ENCODE results near the gene HADH. TPM values are rescaled to one million over a fixed set of nuclear protein-coding genes. Genes with fewer than 3 reads are reported as not detected.

HADH gene
- total RNA-seq = 100 to 1,000 TPM in 3 of 6 experiments, 10 to 100 TPM in 3; 67.2 to 152 (median 104) TPM
- long read RNA-seq, transcript HADH-201 (8 exons, 1,912 nt) = major isoform, 59 of 67 reads
- long read RNA-seq, partial matches to known transcripts = 5 of 67 reads
- long read RNA-seq, other reads (novel, unspliced or antisense) = 3 of 67 reads

DNA sequence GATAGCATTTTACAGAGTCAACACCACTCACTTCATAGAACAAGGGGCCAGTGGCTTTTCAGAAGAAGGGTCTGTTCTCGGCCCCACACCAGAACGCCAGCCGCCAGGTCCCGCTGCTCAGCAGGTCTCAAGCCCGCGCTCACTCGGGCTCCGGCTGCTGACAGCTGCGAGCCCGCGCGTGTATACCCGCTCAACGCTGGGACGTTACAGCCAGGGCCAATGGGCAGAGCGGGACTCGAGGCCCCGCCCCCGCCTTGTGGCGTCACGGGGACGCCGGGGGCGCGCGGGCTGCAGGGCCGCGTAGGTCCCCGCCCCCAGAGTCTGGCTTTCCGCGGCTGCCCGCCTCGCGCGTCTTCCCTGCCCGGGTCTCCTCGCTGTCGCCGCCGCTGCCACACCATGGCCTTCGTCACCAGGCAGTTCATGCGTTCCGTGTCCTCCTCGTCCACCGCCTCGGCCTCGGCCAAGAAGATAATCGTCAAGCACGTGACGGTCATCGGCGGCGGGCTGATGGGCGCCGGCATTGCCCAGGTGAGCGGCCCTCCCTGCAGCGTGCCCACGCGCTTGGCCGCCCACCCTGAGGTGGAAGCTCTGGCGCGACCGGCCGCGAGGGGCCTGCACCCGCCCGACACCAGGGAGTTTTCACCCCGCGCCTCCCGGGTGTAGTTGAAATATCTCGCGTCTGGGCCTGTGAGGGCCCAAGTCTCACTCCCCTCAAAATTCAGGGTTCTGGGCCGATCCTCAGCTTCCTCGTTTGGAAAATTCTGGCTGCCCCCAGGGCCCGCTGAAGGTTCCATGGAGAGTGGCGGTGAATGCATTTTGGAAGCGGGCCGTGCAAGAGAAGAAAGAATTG, at the start of gene HADH:
Gene HADH (plus strand): TSS at position 353 of the 850 bp plus-strand sequence. CDS start 44 bp downstream, at position 397.
- DNase-seq = peak; percentile 95 to 97 (median 97)
- 0% methylated on average over 10 of the region's 78 CpGs for WGBS (ENCODE audit: insufficient coverage, low coverage, low lambda C conversion rate, missing lambda C conversion rate)
- peaks cover 0 to 58% (median 18%) of the 10 kb centered on the region in 4 donors for H3K4me1 ChIP-seq
- ATAC-seq = peak; percentile 91 to 97 (median 95)
- H3K4me3 ChIP-seq = peak within 1 kb of the TSS; percentile 84 to 89 (median 88)
- intact Hi-C loops (cut with DNase I) = no loop called here
- TF ChIP-seq, protein P1, sequence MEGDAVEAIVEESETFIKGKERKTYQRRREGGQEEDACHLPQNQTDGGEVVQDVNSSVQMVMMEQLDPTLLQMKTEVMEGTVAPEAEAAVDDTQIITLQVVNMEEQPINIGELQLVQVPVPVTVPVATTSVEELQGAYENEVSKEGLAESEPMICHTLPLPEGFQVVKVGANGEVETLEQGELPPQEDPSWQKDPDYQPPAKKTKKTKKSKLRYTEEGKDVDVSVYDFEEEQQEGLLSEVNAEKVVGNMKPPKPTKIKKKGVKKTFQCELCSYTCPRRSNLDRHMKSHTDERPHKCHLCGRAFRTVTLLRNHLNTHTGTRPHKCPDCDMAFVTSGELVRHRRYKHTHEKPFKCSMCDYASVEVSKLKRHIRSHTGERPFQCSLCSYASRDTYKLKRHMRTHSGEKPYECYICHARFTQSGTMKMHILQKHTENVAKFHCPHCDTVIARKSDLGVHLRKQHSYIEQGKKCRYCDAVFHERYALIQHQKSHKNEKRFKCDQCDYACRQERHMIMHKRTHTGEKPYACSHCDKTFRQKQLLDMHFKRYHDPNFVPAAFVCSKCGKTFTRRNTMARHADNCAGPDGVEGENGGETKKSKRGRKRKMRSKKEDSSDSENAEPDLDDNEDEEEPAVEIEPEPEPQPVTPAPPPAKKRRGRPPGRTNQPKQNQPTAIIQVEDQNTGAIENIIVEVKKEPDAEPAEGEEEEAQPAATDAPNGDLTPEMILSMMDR (IDR thresholded peaks at IDR 0.05) = no peak
- peak; percentile 98 for TF ChIP-seq POLR2A (IDR thresholded peaks at IDR 0.05)
- H3K36me3 ChIP-seq = no peaks in the 10 kb centered on the region
- no peaks in the 10 kb centered on the region for H3K9me3 ChIP-seq
- peak within 1 kb of the TSS; percentile 89 to 98 (median 98) for H3K27ac ChIP-seq
- H3K27me3 ChIP-seq = no peaks in the 10 kb centered on the region

DNA sequence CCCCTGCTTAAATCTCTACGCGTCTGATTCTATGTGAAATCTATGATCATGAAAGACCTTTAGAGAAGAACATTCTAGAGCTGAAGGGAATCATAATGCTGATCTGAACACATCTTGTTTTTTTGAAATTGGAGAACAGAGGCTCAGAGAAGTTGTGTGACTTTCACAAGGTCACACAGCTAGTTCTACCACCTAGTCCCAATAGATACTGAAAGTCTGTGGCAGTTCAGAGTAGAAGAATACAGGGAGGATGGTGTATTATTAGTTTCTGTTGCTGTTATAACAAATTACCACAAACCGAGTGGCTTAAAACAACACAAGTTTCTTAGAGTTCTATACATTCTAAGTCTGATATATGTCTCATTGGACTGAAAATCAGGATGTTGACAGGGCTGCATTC, 43.9 kb upstream of the HADH start:
- DNase-seq (no peak), ATAC-seq (no peak)
- Histone ChIP-seq H3K4me1 (no peaks in the 10 kb centered on the region), H3K27ac (no peak overlapping the region), H3K36me3 (peaks cover 0 to 8% (median 0%) of the 10 kb centered on the region in 4 donors), H3K9me3 (no peaks in the 10 kb centered on the region), H3K27me3 (no peaks in the 10 kb centered on the region), H3K4me3 (no peak overlapping the region)
- intact Hi-C loops (cut with DNase I) = no loop called here
- no peak for TF ChIP-seq POLR2A (IDR thresholded peaks at IDR 0.05)
- TF ChIP-seq, protein P1 (IDR thresholded peaks at IDR 0.05) = no peak
- 98% methylated on average over 3 of the region's 3 CpGs for WGBS (ENCODE audit: insufficient coverage, low coverage, low lambda C conversion rate, missing lambda C conversion rate)

DNA sequence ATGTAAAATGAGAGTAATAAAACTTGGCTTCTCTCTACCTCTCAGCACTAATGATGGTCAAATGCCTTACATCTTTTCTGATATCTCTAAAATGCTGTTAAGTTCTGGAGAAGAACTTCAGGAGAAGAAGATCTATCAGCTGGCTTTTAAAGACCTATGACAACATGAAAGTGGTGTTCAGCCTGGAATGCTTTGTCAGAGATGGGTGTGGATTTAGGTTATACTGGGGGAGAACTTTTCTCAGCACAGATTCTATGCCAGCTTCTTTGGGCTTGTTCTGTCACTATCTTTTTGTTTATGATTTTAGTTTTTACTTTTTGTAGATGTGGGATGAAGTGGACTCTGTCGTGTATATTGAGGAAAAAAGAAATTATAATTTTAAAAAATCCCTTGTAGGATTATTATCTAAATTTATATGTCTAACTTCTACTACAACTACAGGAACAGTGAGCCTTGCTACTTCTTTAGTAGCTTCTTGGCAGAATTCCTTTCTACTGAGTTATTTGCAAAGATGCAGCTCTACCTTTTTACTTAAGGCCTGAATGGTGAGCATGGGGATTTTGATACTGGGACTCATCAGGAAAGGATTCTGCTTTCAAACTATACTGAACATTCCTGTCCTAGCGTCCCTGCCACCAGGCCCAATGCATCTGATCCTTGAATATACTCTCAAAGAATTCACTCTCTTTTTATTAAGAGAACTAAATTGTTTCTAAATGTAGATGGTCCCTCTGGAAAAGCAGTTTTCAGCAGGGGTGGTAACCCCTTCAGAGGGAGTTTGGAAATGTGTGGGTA, 38.7 kb upstream of the HADH start:
- WGBS (ENCODE audit: insufficient coverage, low coverage, low lambda C conversion rate, missing lambda C conversion rate) = 94% methylated on average over 2 of the region's 2 CpGs
- no peaks in the 10 kb centered on the region for H3K4me1 ChIP-seq
- H3K36me3 ChIP-seq = peaks cover 0 to 12% (median 0%) of the 10 kb centered on the region in 4 donors
- H3K4me3 ChIP-seq = no peak overlapping the region
- no peak for DNase-seq
- H3K27ac ChIP-seq = no peak overlapping the region
- intact Hi-C loops (cut with DNase I) = no loop called here
- TF ChIP-seq POLR2A (IDR thresholded peaks at IDR 0.05) = no peak
- TF ChIP-seq, protein P1 (IDR thresholded peaks at IDR 0.05) = no peak
- H3K9me3 ChIP-seq = no peaks in the 10 kb centered on the region
- no peak for ATAC-seq
- no peaks in the 10 kb centered on the region for H3K27me3 ChIP-seq

DNA sequence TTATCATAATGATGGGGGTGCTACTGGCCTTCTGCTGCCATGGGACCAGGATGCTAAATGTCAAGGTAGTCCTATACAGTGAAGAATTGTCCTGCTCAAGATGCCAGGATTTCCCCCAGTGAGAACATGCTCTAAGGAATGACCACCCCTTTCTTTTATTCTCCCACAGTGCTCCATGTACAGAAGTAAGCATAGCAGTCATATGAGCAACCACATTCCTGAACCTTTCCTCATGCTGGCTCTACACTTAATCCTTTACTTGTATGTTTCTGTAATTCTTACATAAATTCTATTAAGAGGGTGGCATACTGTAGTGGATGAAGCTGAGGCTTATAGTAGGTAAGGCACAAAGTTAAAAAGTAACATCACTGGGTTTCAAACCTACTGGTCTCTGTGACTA, 38.1 kb upstream of the HADH start:
- no peaks in the 10 kb centered on the region for H3K27me3 ChIP-seq
- no peak overlapping the region for H3K4me3 ChIP-seq
- no peaks in the 10 kb centered on the region for H3K4me1 ChIP-seq
- TF ChIP-seq, protein P1 (IDR thresholded peaks at IDR 0.05) = no peak
- TF ChIP-seq POLR2A (IDR thresholded peaks at IDR 0.05) = no peak
- H3K27ac ChIP-seq = no peak overlapping the region
- ATAC-seq (no peak), DNase-seq (no peak)
- peaks cover 0 to 12% (median 0%) of the 10 kb centered on the region in 4 donors for H3K36me3 ChIP-seq
- no peaks in the 10 kb centered on the region for H3K9me3 ChIP-seq
- intact Hi-C loops (cut with DNase I) = no loop called here

Measured in right lobe of liver (tissue), 6 donors.